RWPE2 (cell line): ENCODE data around the gene SLC7A6.

Experiments used
- ATAC-seq: fragments of 200-7000 bp; cut with Tn5 transposase; 3 replicates; pipeline ENCODE4 v1.9.1; 2021; ENCODE audit warnings: low read depth
- DNase-seq: peaks from one replicate; pipeline ENCODE4 v3.0.0-alpha.2; 2020; ENCODE audit warnings: low spot score
- H3K27ac ChIP-seq: fragments of 450-650 bp; 2 replicates; pipeline ENCODE4 v1.5.1; 2017; ENCODE audit warnings: mild to moderate bottlenecking; ENCODE audit not compliant: poor library complexity, severe bottlenecking
- H3K27me3 ChIP-seq: fragments of 250-450 bp; sonication (Bioruptor Pico); 2 replicates; pipeline ENCODE4 v1.5.1; 2021; ENCODE audit warnings: mild to moderate bottlenecking, moderate library complexity; ENCODE audit not compliant: insufficient read depth, poor library complexity, severe bottlenecking
- H3K36me3 ChIP-seq: fragments of 250-450 bp; sonication (Bioruptor Pico); 2 replicates; pipeline ENCODE4 v1.5.1; 2020; ENCODE audit warnings: low read depth, mild to moderate bottlenecking, moderate library complexity
- H3K4me1 ChIP-seq: fragments of 250-450 bp; sonication (Bioruptor Pico); 2 replicates; pipeline ENCODE4 v1.5.1; 2021; ENCODE audit warnings: mild to moderate bottlenecking, moderate library complexity; ENCODE audit not compliant: insufficient read depth, poor library complexity, severe bottlenecking
- H3K4me3 ChIP-seq: fragments of 250-450 bp; sonication (Bioruptor Pico); 2 replicates; pipeline ENCODE4 v1.5.1; 2021; ENCODE audit warnings: mild to moderate bottlenecking, moderate library complexity; ENCODE audit not compliant: severe bottlenecking
- H3K9me3 ChIP-seq: fragments of 250-450 bp; sonication (Bioruptor Pico); 2 replicates; pipeline ENCODE4 v1.5.1; 2021; ENCODE audit warnings: mild to moderate bottlenecking, moderate library complexity; ENCODE audit not compliant: severe bottlenecking
- TF ChIP-seq, protein P1 (sequence below): fragments of 450-650 bp; IDR thresholded peaks from one replicate; pipeline ENCODE4 v1.5.1; 2017; ENCODE audit warnings: mild to moderate bottlenecking, moderate library complexity; ENCODE audit not compliant: poor library complexity, severe bottlenecking

The SLC7A6 gene

DNA sequence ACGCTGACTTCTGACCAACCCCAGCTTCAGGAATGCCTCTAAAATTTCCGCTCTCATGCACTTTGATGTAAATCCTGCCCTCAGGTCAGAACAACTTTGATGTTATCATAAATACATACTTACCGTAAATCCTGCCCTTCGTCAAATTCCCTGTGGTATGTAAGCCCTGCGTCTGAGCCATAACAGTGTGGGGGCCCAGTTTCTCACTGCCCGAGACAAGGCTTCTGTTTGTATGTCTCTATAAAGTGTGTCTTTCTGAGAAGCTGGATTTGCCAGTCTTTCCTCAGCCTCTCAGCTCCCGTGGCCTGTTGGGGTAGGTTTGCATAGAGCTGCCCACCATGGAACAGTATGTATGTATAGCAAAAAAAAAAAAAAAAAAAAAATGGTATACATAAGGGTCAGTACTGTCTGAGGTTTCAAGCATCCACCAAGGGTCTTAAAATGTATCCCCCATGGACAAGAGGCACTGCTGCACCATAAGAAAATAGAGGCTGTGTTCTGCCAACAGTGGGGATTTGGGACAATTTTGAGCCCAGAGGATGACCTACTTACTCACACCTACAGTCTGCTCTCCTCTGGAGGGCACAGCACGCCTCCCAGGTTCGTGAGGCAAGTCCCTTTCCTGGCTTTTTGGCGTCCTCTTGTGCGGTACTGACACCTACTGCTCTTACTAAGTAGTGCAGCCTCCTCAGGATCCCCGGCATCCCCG lies 64.0 kb downstream of the SLC7A6 start:
- DNase-seq (peak; percentile 81), ATAC-seq (peak; percentile 96)
- Histone ChIP-seq H3K4me3 (no peak overlapping the region), H3K36me3 (peaks cover 46% of the 10 kb centered on the region), H3K4me1 (no peaks in the 10 kb centered on the region), H3K27ac (no peak overlapping the region), H3K27me3 (no peaks in the 10 kb centered on the region), H3K9me3 (no peaks in the 10 kb centered on the region)
- TF ChIP-seq, protein P1, sequence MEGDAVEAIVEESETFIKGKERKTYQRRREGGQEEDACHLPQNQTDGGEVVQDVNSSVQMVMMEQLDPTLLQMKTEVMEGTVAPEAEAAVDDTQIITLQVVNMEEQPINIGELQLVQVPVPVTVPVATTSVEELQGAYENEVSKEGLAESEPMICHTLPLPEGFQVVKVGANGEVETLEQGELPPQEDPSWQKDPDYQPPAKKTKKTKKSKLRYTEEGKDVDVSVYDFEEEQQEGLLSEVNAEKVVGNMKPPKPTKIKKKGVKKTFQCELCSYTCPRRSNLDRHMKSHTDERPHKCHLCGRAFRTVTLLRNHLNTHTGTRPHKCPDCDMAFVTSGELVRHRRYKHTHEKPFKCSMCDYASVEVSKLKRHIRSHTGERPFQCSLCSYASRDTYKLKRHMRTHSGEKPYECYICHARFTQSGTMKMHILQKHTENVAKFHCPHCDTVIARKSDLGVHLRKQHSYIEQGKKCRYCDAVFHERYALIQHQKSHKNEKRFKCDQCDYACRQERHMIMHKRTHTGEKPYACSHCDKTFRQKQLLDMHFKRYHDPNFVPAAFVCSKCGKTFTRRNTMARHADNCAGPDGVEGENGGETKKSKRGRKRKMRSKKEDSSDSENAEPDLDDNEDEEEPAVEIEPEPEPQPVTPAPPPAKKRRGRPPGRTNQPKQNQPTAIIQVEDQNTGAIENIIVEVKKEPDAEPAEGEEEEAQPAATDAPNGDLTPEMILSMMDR: peak; percentile 94

DNA sequence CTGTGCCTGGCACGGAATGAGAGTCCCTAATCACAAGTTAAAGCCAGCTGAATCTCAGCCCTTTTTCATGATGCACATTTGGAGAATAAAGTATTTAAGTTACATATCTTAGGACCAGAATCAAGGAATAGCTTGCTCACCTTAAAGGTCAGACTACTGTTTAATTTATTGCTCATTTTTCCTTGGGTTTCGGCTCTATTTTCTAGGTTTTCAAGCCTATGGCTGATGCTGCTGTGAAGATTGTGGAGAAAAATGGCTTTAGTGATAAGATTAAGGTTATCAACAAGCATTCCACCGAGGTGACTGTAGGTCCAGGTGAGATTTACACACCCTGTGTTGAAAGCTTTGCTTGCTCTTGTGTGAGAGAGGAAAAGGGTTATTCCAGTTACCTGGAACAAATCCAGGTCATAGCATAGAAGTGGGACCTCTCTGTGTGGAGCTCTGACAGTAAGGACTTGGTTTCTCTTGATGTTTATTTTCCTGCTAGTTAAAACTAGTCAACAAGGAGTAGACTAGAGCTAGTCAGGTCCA lies 64.6 kb downstream of the SLC7A6 start:
- no peak for ATAC-seq
- H3K4me3 ChIP-seq: no peak overlapping the region
- DNase-seq: no peak
- H3K27ac ChIP-seq: no peak overlapping the region
- no peaks in the 10 kb centered on the region for H3K27me3 ChIP-seq
- peaks cover 40% of the 10 kb centered on the region for H3K36me3 ChIP-seq
- H3K4me1 ChIP-seq: peaks cover 4% of the 10 kb centered on the region
- no peaks in the 10 kb centered on the region for H3K9me3 ChIP-seq
- TF ChIP-seq, protein P1: peak; percentile 75

DNA sequence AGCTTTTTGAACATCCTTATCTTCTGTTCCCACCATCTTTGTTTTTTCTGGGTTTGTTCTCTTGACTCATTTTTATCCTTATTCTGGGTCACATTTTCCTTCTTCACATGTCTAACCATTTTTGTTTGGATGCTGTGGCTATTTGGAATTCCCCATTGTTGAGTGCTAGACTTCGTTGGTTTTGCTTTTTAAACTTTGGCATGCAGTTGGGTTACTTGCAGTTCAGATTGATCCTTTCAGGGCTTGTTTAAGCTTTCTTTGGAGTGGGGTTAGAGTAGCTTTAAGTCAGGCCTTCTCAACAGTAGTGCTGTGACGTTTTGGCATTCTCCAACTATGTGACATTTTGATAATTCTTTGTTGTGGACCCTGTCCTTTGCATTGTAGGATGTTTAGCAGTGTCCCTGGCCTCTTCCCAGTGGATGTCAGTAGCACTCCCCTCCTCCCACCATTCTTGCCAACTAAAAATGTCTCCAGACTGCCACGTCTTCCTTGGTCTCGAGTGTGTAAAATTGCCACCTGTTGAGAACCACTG lies 67.6 kb downstream of the SLC7A6 start:
- no peak overlapping the region for H3K27ac ChIP-seq
- H3K36me3 ChIP-seq: peaks cover 41% of the 10 kb centered on the region
- no peaks in the 10 kb centered on the region for H3K27me3 ChIP-seq
- no peak for ATAC-seq
- H3K4me1 ChIP-seq: peaks cover 11% of the 10 kb centered on the region
- TF ChIP-seq, protein P1: no peak
- no peak overlapping the region for H3K4me3 ChIP-seq
- no peak for DNase-seq
- H3K9me3 ChIP-seq: no peaks in the 10 kb centered on the region

DNA sequence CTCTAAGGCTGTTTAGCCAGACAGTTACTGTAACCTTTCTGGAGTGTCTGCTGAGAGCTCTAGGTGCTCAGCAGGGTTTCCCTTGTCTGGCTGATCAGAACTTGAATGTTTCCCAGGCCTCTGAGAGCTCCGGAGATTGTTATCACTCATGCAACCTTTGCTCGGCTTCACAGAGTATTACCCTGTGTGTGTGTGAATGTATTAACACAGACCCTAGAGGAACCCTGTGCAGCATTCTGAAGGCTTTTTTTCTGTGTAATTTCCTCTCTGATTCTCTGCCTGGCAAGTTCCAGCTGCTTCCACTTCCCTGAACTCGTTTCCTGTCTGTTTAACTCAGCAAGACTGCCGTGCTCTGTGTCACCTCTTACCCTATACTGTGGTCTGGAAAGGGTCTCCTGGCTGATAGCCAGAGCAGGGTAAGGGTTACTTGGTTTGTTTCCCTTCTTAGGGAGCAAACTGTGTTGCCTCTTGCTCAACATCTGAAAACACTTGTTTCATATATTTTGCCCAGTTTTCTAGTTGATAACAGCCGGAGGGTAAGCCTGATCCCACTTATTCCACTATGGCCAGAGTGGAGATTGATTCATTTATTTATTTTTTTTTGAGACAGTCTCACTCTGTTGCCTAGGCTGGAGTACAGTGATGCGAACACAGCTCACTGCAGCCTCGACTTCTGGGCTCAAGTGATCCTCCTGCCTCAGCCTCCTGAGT lies 68.2 kb downstream of the SLC7A6 start:
- peaks cover 42% of the 10 kb centered on the region for H3K36me3 ChIP-seq
- DNase-seq: no peak
- ATAC-seq: no peak
- peaks cover 11% of the 10 kb centered on the region for H3K4me1 ChIP-seq
- H3K9me3 ChIP-seq: no peaks in the 10 kb centered on the region
- no peak overlapping the region for H3K4me3 ChIP-seq
- no peak overlapping the region for H3K27ac ChIP-seq
- TF ChIP-seq, protein P1: no peak
- no peaks in the 10 kb centered on the region for H3K27me3 ChIP-seq
